ENCODE data around the gene CLMP.

The CLMP gene

DNA sequence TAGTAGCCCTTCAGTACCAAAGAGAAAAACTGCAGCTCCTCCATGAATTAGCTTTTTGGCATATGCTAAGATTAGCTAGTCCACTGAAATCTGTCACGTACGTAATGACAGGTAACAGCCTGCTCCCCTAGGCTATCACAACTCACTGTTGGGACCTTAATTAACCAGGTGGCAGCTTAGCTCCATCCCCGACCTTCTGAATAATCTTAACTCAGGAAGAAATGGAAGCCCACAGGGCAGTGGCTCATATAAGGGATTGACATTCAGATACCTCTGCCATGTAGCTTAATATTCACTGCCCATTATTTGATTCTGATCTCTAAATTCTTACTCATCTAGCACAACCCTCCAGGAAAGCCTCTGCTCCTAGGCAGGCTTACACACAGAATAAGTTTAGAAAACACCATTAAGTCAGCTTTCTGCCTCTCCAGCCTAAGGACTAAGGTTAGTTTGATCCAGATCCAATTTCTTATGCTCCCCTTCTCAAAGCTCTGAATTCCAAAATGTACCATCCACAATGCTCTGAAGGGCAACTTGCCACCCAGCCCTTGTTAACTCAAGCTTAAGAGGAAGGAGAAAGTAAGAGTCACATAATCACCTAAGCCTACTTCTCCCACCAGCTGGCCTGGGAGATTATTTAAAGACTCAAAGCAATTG is 138.1 kb downstream of the CLMP start:
- no peak overlapping the region for H2AFZ ChIP-seq (ENCODE audit: low read length)
- H3K27ac ChIP-seq (ENCODE audit: low read depth, low read length, poor library complexity, severe bottlenecking) = peak overlapping the region; percentile 14
- TF ChIP-seq EZH2 (IDR thresholded peaks at IDR 0.05; ENCODE audit: borderline replicate concordance, low read length) = no peak
- TF ChIP-seq, protein P1, sequence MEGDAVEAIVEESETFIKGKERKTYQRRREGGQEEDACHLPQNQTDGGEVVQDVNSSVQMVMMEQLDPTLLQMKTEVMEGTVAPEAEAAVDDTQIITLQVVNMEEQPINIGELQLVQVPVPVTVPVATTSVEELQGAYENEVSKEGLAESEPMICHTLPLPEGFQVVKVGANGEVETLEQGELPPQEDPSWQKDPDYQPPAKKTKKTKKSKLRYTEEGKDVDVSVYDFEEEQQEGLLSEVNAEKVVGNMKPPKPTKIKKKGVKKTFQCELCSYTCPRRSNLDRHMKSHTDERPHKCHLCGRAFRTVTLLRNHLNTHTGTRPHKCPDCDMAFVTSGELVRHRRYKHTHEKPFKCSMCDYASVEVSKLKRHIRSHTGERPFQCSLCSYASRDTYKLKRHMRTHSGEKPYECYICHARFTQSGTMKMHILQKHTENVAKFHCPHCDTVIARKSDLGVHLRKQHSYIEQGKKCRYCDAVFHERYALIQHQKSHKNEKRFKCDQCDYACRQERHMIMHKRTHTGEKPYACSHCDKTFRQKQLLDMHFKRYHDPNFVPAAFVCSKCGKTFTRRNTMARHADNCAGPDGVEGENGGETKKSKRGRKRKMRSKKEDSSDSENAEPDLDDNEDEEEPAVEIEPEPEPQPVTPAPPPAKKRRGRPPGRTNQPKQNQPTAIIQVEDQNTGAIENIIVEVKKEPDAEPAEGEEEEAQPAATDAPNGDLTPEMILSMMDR (IDR thresholded peaks at IDR 0.05; ENCODE audit: low read length) = no peak
- H3K4me1 ChIP-seq (ENCODE audit: insufficient read depth, low read length, severe bottlenecking) = peaks cover 29% of the 10 kb centered on the region
- peaks cover 80% of the 10 kb centered on the region for H3K36me3 ChIP-seq (ENCODE audit: insufficient read depth, low read length)
- peaks cover 44% of the 10 kb centered on the region for H3F3A ChIP-seq (ENCODE audit: insufficient read depth, low read length)
- no peaks in the 10 kb centered on the region for H3K9me3 ChIP-seq (ENCODE audit: low read length)
- no peaks in the 10 kb centered on the region for H3K9me2 ChIP-seq (ENCODE audit: low read depth, low read length)
- H3K79me2 ChIP-seq (ENCODE audit: insufficient read depth, low read length) = peaks cover 15% of the 10 kb centered on the region
- no peaks in the 10 kb centered on the region for H4K20me1 ChIP-seq (ENCODE audit: insufficient read depth, low read length)
- H3K27me3 ChIP-seq (ENCODE audit: insufficient read depth, low read length) = no peaks in the 10 kb centered on the region
- H3K4me3 ChIP-seq (ENCODE audit: low read depth, low read length, poor library complexity, severe bottlenecking) = no peak overlapping the region
- H3K9ac ChIP-seq (ENCODE audit: low read length) = no peak overlapping the region
- H3K4me2 ChIP-seq (ENCODE audit: low read length) = peak overlapping the region; percentile 27; the same call in 1 of the 2 replicates

GRCh38 chr11:123055191-123055901 is 139.7 kb downstream of the CLMP start:
- H4K20me1 ChIP-seq (ENCODE audit: insufficient read depth, low read length) = no peaks in the 10 kb centered on the region
- no peaks in the 10 kb centered on the region for H3K27me3 ChIP-seq (ENCODE audit: insufficient read depth, low read length)
- TF ChIP-seq EZH2 (IDR thresholded peaks at IDR 0.05; ENCODE audit: borderline replicate concordance, low read length) = no peak
- TF ChIP-seq, protein P1 (IDR thresholded peaks at IDR 0.05; ENCODE audit: low read length) = no peak
- H3F3A ChIP-seq (ENCODE audit: insufficient read depth, low read length) = peaks cover 39% of the 10 kb centered on the region
- no peaks in the 10 kb centered on the region for H3K9me3 ChIP-seq (ENCODE audit: low read length)
- H3K9ac ChIP-seq (ENCODE audit: low read length) = no peak overlapping the region
- no peaks in the 10 kb centered on the region for H3K9me2 ChIP-seq (ENCODE audit: low read depth, low read length)
- no peak overlapping the region for H2AFZ ChIP-seq (ENCODE audit: low read length)
- no peaks in the 10 kb centered on the region for H3K79me2 ChIP-seq (ENCODE audit: insufficient read depth, low read length)
- peaks cover 25% of the 10 kb centered on the region for H3K4me1 ChIP-seq (ENCODE audit: insufficient read depth, low read length, severe bottlenecking)
- peak overlapping the region; percentile 49 for H3K27ac ChIP-seq (ENCODE audit: low read depth, low read length, poor library complexity, severe bottlenecking)
- no peak overlapping the region for H3K4me3 ChIP-seq (ENCODE audit: low read depth, low read length, poor library complexity, severe bottlenecking)
- peaks cover 65% of the 10 kb centered on the region for H3K36me3 ChIP-seq (ENCODE audit: insufficient read depth, low read length)
- no peak overlapping the region for H3K4me2 ChIP-seq (ENCODE audit: low read length)

GRCh38 chr11:123054301-123055065 is 140.6 kb downstream of the CLMP start:
- H2AFZ ChIP-seq (ENCODE audit: low read length) = no peak overlapping the region
- peaks cover 56% of the 10 kb centered on the region for H3K36me3 ChIP-seq (ENCODE audit: insufficient read depth, low read length)
- no peak overlapping the region for H3K4me3 ChIP-seq (ENCODE audit: low read depth, low read length, poor library complexity, severe bottlenecking)
- H3K27ac ChIP-seq (ENCODE audit: low read depth, low read length, poor library complexity, severe bottlenecking) = peak overlapping the region; percentile 49
- TF ChIP-seq, protein P1 (IDR thresholded peaks at IDR 0.05; ENCODE audit: low read length) = peak; percentile 45
- TF ChIP-seq EZH2 (IDR thresholded peaks at IDR 0.05; ENCODE audit: borderline replicate concordance, low read length) = no peak
- no peak overlapping the region for H3K4me2 ChIP-seq (ENCODE audit: low read length)
- no peaks in the 10 kb centered on the region for H3K9me3 ChIP-seq (ENCODE audit: low read length)
- H3K9me2 ChIP-seq (ENCODE audit: low read depth, low read length) = no peaks in the 10 kb centered on the region
- no peak overlapping the region for H3K9ac ChIP-seq (ENCODE audit: low read length)
- peaks cover 16% of the 10 kb centered on the region for H3K4me1 ChIP-seq (ENCODE audit: insufficient read depth, low read length, severe bottlenecking)
- peaks cover 33% of the 10 kb centered on the region for H3F3A ChIP-seq (ENCODE audit: insufficient read depth, low read length)
- H3K27me3 ChIP-seq (ENCODE audit: insufficient read depth, low read length) = no peaks in the 10 kb centered on the region
- no peaks in the 10 kb centered on the region for H3K79me2 ChIP-seq (ENCODE audit: insufficient read depth, low read length)
- no peaks in the 10 kb centered on the region for H4K20me1 ChIP-seq (ENCODE audit: insufficient read depth, low read length)
